Measurements from ENCODE around the gene PDZD2. TPM values are rescaled to one million over a fixed set of nuclear protein-coding genes. Genes with fewer than 3 reads are reported as not detected.
"Not testable (repeated sequence)": the region's sequence is repeated elsewhere in the genome, so short reads cannot be mapped to it uniquely, and the experiment has no call there.

The PDZD2 gene
- total RNA-seq, 1 donor from 2014 or later, result 1.1 TPM

DNA sequence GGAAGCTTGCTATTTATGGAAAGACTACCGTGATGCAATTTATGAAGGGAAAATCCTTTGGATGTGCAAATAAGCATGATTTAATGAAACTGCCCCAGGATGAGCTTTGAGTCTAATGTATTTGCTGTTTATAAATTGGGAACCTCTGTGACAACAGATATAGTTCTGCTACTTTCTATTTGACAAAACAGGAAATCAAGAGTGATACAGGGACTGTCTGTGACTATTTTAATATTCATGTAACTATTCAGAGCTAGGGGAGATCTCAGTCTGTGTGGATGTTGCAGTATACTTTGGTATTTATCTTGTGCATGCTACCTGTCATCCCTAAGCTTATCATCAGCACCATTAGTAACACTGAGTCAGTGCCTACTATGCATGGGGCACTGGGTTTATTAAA is 132.1 kb downstream of the PDZD2 start:
- TF ChIP-seq EZH2phosphoT487 (IDR thresholded peaks at IDR 0.05) (no peak), EZH2 (IDR thresholded peaks at IDR 0.05) (no peak)
- TF ChIP-seq, protein P1, sequence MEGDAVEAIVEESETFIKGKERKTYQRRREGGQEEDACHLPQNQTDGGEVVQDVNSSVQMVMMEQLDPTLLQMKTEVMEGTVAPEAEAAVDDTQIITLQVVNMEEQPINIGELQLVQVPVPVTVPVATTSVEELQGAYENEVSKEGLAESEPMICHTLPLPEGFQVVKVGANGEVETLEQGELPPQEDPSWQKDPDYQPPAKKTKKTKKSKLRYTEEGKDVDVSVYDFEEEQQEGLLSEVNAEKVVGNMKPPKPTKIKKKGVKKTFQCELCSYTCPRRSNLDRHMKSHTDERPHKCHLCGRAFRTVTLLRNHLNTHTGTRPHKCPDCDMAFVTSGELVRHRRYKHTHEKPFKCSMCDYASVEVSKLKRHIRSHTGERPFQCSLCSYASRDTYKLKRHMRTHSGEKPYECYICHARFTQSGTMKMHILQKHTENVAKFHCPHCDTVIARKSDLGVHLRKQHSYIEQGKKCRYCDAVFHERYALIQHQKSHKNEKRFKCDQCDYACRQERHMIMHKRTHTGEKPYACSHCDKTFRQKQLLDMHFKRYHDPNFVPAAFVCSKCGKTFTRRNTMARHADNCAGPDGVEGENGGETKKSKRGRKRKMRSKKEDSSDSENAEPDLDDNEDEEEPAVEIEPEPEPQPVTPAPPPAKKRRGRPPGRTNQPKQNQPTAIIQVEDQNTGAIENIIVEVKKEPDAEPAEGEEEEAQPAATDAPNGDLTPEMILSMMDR (IDR thresholded peaks at IDR 0.05), result no peak
- H2AFZ ChIP-seq (replicated peaks), result no peak overlapping the region
- H3K27me3 Mint-ChIP-seq (ENCODE audit: insufficient read depth, low read depth), result no peaks in the 10 kb centered on the region
- H3K4me2 ChIP-seq, result no peak overlapping the region
- no peaks in the 10 kb centered on the region for H3K79me2 ChIP-seq (ENCODE audit: low read depth)
- H3K27ac ChIP-seq, result no peak overlapping the region
- H3K4me3 Mint-ChIP-seq, result no peak overlapping the region
- peaks cover 13% of the 10 kb centered on the region for H3K9me3 Mint-ChIP-seq
- peaks cover 14% of the 10 kb centered on the region for H3K4me1 ChIP-seq
- no peak overlapping the region for H3K4me3 ChIP-seq
- no peaks in the 10 kb centered on the region for H3K27me3 ChIP-seq
- no peaks in the 10 kb centered on the region for H3K9me3 ChIP-seq (ENCODE audit: low read depth)
- H3K9ac ChIP-seq, result no peak overlapping the region
- H3F3A ChIP-seq (ENCODE audit: low read depth), result peaks cover 6% of the 10 kb centered on the region
- no peak for DNase-seq (ENCODE audit: low spot score)
- no peaks in the 10 kb centered on the region for H3K36me3 ChIP-seq
- H4K20me1 ChIP-seq (ENCODE audit: low read depth), result no peaks in the 10 kb centered on the region
- peaks cover 11% of the 10 kb centered on the region for H3K4me1 Mint-ChIP-seq
- no peaks in the 10 kb centered on the region for H3K36me3 Mint-ChIP-seq
- H3K27ac Mint-ChIP-seq, result no peak overlapping the region

DNA sequence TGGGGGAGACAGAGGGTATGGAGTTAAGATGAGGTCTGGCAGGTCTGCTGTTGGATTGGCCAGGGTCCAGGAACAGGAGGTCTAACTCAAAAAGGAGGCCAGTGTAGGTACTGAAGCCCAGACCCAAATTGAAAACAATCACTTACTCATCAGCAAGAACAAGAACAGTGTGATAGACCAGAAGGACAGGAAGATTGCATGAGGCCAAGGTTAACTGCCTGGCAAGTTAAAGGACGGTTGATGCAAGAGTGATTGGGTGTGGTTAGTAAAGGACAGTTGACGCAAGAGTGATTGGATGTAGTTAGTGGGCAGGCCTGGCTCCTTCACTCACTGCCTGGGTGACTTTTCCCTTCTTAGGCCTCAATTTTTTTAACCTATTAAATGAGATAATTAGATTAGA is 132.6 kb downstream of the PDZD2 start:
- no peak overlapping the region for H3K4me2 ChIP-seq
- H3K27me3 Mint-ChIP-seq (ENCODE audit: insufficient read depth, low read depth), result no peaks in the 10 kb centered on the region
- no peak overlapping the region for H3K27ac Mint-ChIP-seq
- no peak overlapping the region for H3K27ac ChIP-seq
- H3K79me2 ChIP-seq (ENCODE audit: low read depth), result no peaks in the 10 kb centered on the region
- DNase-seq (ENCODE audit: low spot score), result no peak
- no peak overlapping the region for H2AFZ ChIP-seq (replicated peaks)
- H3K4me1 ChIP-seq, result peaks cover 14% of the 10 kb centered on the region
- H3K9ac ChIP-seq, result no peak overlapping the region
- H3K4me3 ChIP-seq, result no peak overlapping the region
- no peaks in the 10 kb centered on the region for H3K36me3 Mint-ChIP-seq
- H3K27me3 ChIP-seq, result no peaks in the 10 kb centered on the region
- H3F3A ChIP-seq (ENCODE audit: low read depth), result peaks cover 6% of the 10 kb centered on the region
- H3K4me3 Mint-ChIP-seq, result no peak overlapping the region
- no peak for TF ChIP-seq EZH2phosphoT487 (IDR thresholded peaks at IDR 0.05)
- no peaks in the 10 kb centered on the region for H3K36me3 ChIP-seq
- H3K4me1 Mint-ChIP-seq, result peaks cover 11% of the 10 kb centered on the region
- no peaks in the 10 kb centered on the region for H3K9me3 ChIP-seq (ENCODE audit: low read depth)
- peaks cover 15% of the 10 kb centered on the region for H3K9me3 Mint-ChIP-seq
- no peaks in the 10 kb centered on the region for H4K20me1 ChIP-seq (ENCODE audit: low read depth)

DNA sequence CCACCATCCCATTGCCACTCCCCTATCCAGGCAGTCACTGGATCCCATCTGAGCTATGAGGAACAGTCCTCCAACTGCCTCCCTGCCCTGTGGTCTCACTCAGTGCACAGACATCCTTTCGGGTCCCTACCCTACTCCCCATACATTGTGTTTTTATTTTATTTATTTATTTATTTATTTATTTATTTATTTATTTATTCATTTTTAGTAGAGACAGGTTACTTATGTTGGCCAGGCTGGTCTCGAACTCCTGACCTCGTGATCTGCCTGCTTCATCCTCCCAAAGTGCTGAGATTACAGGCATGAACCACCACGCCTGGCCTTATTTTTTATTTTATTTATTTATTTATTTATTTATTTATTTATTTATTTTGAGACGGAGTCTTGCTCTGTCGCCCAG is 137.4 kb downstream of the PDZD2 start:
- H3K36me3 Mint-ChIP-seq; H4K20me1 ChIP-seq (ENCODE audit: low read depth); H3K27ac ChIP-seq; H3K9me3 ChIP-seq (ENCODE audit: low read depth); H3K4me1 ChIP-seq; H3K27me3 ChIP-seq; H3K79me2 ChIP-seq (ENCODE audit: low read depth); H3K36me3 ChIP-seq; H3K9ac ChIP-seq; DNase-seq (ENCODE audit: low spot score); H3F3A ChIP-seq (ENCODE audit: low read depth); H2AFZ ChIP-seq (replicated peaks); H3K27ac Mint-ChIP-seq; H3K4me1 Mint-ChIP-seq; H3K4me3 Mint-ChIP-seq; H3K27me3 Mint-ChIP-seq (ENCODE audit: insufficient read depth, low read depth); H3K4me3 ChIP-seq; H3K4me2 ChIP-seq: not testable (repeated sequence)
- H3K9me3 Mint-ChIP-seq, result peaks cover 22% of the 10 kb centered on the region

DNA sequence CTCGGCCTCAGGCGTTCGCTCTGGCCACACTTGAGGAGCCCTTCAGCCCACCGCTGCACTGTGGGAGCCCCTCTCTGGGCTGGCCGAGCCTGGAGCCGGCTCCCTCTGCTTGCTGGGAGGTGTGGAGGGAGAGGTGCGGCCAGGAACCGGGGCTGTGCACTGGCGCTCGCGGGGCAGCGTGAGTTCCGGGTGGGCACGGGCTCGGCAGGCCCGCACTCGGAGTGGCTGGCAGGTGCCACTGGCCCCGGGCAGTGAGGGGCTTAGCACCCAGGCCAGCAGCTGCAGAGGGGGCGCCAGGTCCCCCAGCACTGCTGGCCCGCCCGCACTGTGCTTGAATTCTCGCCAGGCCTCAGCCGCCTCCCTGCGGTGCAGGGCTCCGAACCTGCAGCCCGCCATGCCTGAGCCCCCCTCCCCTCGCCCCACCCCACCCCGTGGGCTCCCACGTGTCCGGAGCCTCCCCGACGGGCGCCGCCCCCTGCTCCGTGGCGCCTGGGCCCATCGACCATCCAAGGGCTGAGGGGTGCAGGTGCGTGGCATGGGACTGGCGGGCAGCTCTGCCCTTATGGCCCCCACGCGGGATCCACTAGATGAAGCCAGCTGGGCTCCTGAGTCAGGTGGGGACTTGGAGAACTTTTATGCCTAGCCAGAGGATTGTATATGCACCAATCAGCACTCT is 138.2 kb downstream of the PDZD2 start:
- Mint-ChIP-seq H3K36me3 (no peaks in the 10 kb centered on the region), H3K27ac (no peak overlapping the region), H3K4me3 (no peak overlapping the region), H3K27me3 (ENCODE audit: insufficient read depth, low read depth) (peaks cover 6% of the 10 kb centered on the region), H3K9me3 (peaks cover 22% of the 10 kb centered on the region), H3K4me1 (no peaks in the 10 kb centered on the region)
- TF ChIP-seq EZH2phosphoT487 (IDR thresholded peaks at IDR 0.05), result no peak
- TF ChIP-seq, protein P1 (IDR thresholded peaks at IDR 0.05), result no peak
- Histone ChIP-seq H3K79me2 (ENCODE audit: low read depth) (no peaks in the 10 kb centered on the region), H3K4me2 (no peak overlapping the region), H2AFZ (replicated peaks) (no peak overlapping the region), H3K4me3 (no peak overlapping the region), H3F3A (ENCODE audit: low read depth) (no peaks in the 10 kb centered on the region), H3K9me3 (ENCODE audit: low read depth) (no peaks in the 10 kb centered on the region), H3K4me1 (no peaks in the 10 kb centered on the region), H3K27me3 (no peaks in the 10 kb centered on the region), H4K20me1 (ENCODE audit: low read depth) (no peaks in the 10 kb centered on the region), H3K27ac (no peak overlapping the region), H3K36me3 (no peaks in the 10 kb centered on the region), H3K9ac (no peak overlapping the region)
- DNase-seq (ENCODE audit: low spot score), result no peak

Measured in neural progenitor cell (in vitro differentiated cells).